ENCODE data around the gene MACROD2.

DNA sequence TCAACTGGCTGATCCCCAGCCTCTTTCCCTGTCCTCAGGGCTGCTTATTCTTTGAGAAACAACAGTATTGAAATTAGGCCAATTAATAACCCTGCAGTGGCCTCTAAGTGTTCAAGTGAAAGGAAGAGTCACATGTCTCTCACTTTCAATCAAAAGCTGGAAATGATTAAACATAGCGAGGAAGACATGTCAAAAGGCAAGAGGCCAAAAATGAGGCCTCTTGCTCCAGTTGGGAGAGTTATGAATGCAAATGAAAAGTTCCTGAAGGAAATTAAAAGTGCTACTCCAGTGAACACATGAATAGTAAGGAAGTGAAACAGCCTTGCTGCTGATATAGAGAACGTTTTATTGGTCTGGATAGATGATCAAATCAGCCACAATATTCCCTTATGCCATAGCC, 131.5 kb downstream of the MACROD2 start:
- TF ChIP-seq, protein P1, sequence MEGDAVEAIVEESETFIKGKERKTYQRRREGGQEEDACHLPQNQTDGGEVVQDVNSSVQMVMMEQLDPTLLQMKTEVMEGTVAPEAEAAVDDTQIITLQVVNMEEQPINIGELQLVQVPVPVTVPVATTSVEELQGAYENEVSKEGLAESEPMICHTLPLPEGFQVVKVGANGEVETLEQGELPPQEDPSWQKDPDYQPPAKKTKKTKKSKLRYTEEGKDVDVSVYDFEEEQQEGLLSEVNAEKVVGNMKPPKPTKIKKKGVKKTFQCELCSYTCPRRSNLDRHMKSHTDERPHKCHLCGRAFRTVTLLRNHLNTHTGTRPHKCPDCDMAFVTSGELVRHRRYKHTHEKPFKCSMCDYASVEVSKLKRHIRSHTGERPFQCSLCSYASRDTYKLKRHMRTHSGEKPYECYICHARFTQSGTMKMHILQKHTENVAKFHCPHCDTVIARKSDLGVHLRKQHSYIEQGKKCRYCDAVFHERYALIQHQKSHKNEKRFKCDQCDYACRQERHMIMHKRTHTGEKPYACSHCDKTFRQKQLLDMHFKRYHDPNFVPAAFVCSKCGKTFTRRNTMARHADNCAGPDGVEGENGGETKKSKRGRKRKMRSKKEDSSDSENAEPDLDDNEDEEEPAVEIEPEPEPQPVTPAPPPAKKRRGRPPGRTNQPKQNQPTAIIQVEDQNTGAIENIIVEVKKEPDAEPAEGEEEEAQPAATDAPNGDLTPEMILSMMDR (conservative IDR thresholded peaks at IDR 0.05), result no peak
- TF ChIP-seq ZFX (IDR thresholded peaks at IDR 0.05), result no peak
